Mesenchymal stem cell (in vitro differentiated cells and primary cell): ENCODE measurements around the gene RPAP2.

ENCODE experiments used
- DNase-seq: peaks from one replicate; pipeline ENCODE4 v3.0.0-alpha.2; 2013
- H2AFZ ChIP-seq: one replicate; pipeline ENCODE4 v1.6.1; 2013; ENCODE audit warnings: low read depth, mild to moderate bottlenecking, control low read depth, inconsistent platforms, low read length, moderate library complexity
- H2AK5ac ChIP-seq: 2 replicates; pipeline ENCODE4 v1.6.1; 2013; ENCODE audit warnings: low read length, moderate library complexity, mild to moderate bottlenecking, inconsistent platforms; ENCODE audit not compliant: severe bottlenecking
- H2BK120ac ChIP-seq: one replicate; pipeline ENCODE4 v1.6.1; 2013; ENCODE audit warnings: low read depth, mild to moderate bottlenecking, inconsistent platforms, low read length, moderate library complexity
- H2BK12ac ChIP-seq, 2 experiments: one replicate each; pipeline ENCODE4 v1.6.1; 2013; ENCODE audit warnings: inconsistent platforms in 2 of 2, low read length in 2 of 2, mild to moderate bottlenecking in 2 of 2, moderate library complexity in 2 of 2, control low read depth in 1 of 2
- H2BK15ac ChIP-seq: one replicate; pipeline ENCODE4 v1.6.1; 2013; ENCODE audit warnings: mild to moderate bottlenecking, low read depth, inconsistent platforms; ENCODE audit not compliant: poor library complexity, severe bottlenecking
- H2BK5ac ChIP-seq: 2 replicates; pipeline ENCODE4 v1.6.1; 2013; ENCODE audit warnings: low read depth, mild to moderate bottlenecking, low read length, control low read depth, inconsistent platforms; ENCODE audit not compliant: poor library complexity, severe bottlenecking
- H3K14ac ChIP-seq, 2 experiments: one replicate each; pipeline ENCODE4 v1.6.1; 2013; ENCODE audit warnings: inconsistent platforms in 2 of 2, low read length in 2 of 2, control low read depth in 1 of 2, mild to moderate bottlenecking in 1 of 2, moderate library complexity in 1 of 2
- H3K18ac ChIP-seq, 2 experiments: one replicate each; pipeline ENCODE4 v1.6.1; 2013; ENCODE audit warnings: inconsistent platforms in 2 of 2, low read length in 2 of 2, control low read depth in 1 of 2, low read depth in 1 of 2, mild to moderate bottlenecking in 1 of 2
- H3K23ac ChIP-seq, 2 experiments: one replicate each; pipeline ENCODE4 v1.6.1; 2013; ENCODE audit warnings: inconsistent platforms in 2 of 2, low read length in 2 of 2, mild to moderate bottlenecking in 2 of 2, moderate library complexity in 2 of 2, control low read depth in 1 of 2
- H3K27ac ChIP-seq: 2 replicates; pipeline ENCODE4 v1.5.1; 2013; ENCODE audit warnings: mild to moderate bottlenecking, moderate library complexity, low read length, control low read depth, inconsistent platforms; ENCODE audit not compliant: poor library complexity, severe bottlenecking
- H3K27me3 ChIP-seq, 2 experiments: 2 replicates each; pipeline versions ENCODE4 v1.6.1 to v1.7.0; 2013; ENCODE audit warnings: low read length in 2 of 2, mild to moderate bottlenecking in 2 of 2, moderate library complexity in 2 of 2, control low read depth in 1 of 2, inconsistent platforms in 1 of 2; ENCODE audit not compliant: control insufficient read depth in 1 of 2, insufficient read depth in 1 of 2
- H3K36me3 ChIP-seq, 2 experiments: 2 replicates each; pipeline versions ENCODE4 v1.6.1 to v1.7.0; 2013; ENCODE audit warnings: low read length in 2 of 2, control low read depth in 1 of 2, inconsistent platforms in 1 of 2, low read depth in 1 of 2, mild to moderate bottlenecking in 1 of 2; ENCODE audit not compliant: insufficient read depth in 2 of 2, control insufficient read depth in 1 of 2
- H3K4ac ChIP-seq, 2 experiments: one replicate each; pipeline ENCODE4 v1.6.1; 2013; ENCODE audit warnings: inconsistent platforms in 2 of 2, low read length in 2 of 2, mild to moderate bottlenecking in 2 of 2, moderate library complexity in 2 of 2, control low read depth in 1 of 2, low read depth in 1 of 2
- H3K4me1 ChIP-seq: 2 replicates; pipeline ENCODE4 v1.6.1; 2013; ENCODE audit warnings: low read depth, low read length, control low read depth; ENCODE audit not compliant: control insufficient read depth, insufficient read depth
- H3K4me2 ChIP-seq: 2 replicates; pipeline ENCODE4 v1.6.1; 2013; ENCODE audit warnings: low read length, mild to moderate bottlenecking, inconsistent platforms; ENCODE audit not compliant: poor library complexity, severe bottlenecking
- H3K4me3 ChIP-seq, 2 experiments: 2 replicates each; pipeline versions ENCODE4 v1.5.1 to v1.7.0; 2013; ENCODE audit warnings: low read length in 2 of 2, mild to moderate bottlenecking in 2 of 2, control low read depth in 1 of 2, low read depth in 1 of 2; ENCODE audit not compliant: insufficient read depth in 1 of 2
- H3K79me1 ChIP-seq: replicated peaks from 2 replicates; pipeline ENCODE4 v1.6.1; 2013; ENCODE audit warnings: mild to moderate bottlenecking, control low read depth, low read length, inconsistent platforms; ENCODE audit not compliant: poor library complexity, severe bottlenecking
- H3K9ac ChIP-seq: 2 replicates; pipeline ENCODE4 v1.7.0; 2013; ENCODE audit warnings: mild to moderate bottlenecking, low read length, moderate library complexity
- H3K9me3 ChIP-seq: 2 replicates; pipeline ENCODE4 v1.7.0; 2013; ENCODE audit warnings: mild to moderate bottlenecking, low read length; ENCODE audit not compliant: control insufficient read depth
- H4K8ac ChIP-seq: one replicate; pipeline ENCODE4 v1.6.1; 2013; ENCODE audit warnings: inconsistent platforms, mild to moderate bottlenecking, low read length, moderate library complexity
- H4K91ac ChIP-seq: one replicate; pipeline ENCODE4 v1.6.1; 2013; ENCODE audit warnings: mild to moderate bottlenecking, low read length, inconsistent platforms
- WGBS: methylation state at CpG from one replicate; pipeline ENCODE4 v1.1.7; 2013; ENCODE audit warnings: mixed read lengths; 5-methylcytosine and 5-hydroxymethylcytosine counted together

Gene RPAP2

GRCh38 chr1:92441697-92442342 lies 143.0 kb downstream of the RPAP2 start:
- peaks cover 0 to 4% of the 10 kb centered on the region in 2 experiments for H3K27me3 ChIP-seq
- no peak overlapping the region for H3K27ac ChIP-seq
- H2BK5ac ChIP-seq = no peak overlapping the region
- no peak overlapping the region for H3K14ac ChIP-seq
- H3K36me3 ChIP-seq = no peaks in the 10 kb centered on the region
- H2BK15ac ChIP-seq = no peak overlapping the region
- peak overlapping the region in 1 of 2 experiments; percentile 29 for H3K4me3 ChIP-seq
- H3K4me1 ChIP-seq = no peaks in the 10 kb centered on the region
- no peak overlapping the region for H2BK12ac ChIP-seq
- no peak overlapping the region for H3K9ac ChIP-seq
- no peak overlapping the region for H2AFZ ChIP-seq
- no peak for DNase-seq
- H3K23ac ChIP-seq = no peak overlapping the region
- no peak overlapping the region for H3K4ac ChIP-seq
- WGBS = 70% methylated on average over 32 of the region's 32 CpGs
- no peak overlapping the region for H3K18ac ChIP-seq
- H4K91ac ChIP-seq = no peak overlapping the region
- H3K9me3 ChIP-seq = no peaks in the 10 kb centered on the region
- H2AK5ac ChIP-seq = no peak overlapping the region
- H4K8ac ChIP-seq = no peak overlapping the region
- no peaks in the 10 kb centered on the region for H3K79me1 ChIP-seq
- H2BK120ac ChIP-seq = no peak overlapping the region
- H3K4me2 ChIP-seq = no peak overlapping the region

- no peak overlapping the region for H3K23ac ChIP-seq
- no peak overlapping the region for H4K91ac ChIP-seq
- no peak overlapping the region for H2BK12ac ChIP-seq
- H2BK120ac ChIP-seq = no peak overlapping the region
- H3K36me3 ChIP-seq = no peaks in the 10 kb centered on the region
- H2AK5ac ChIP-seq = no peak overlapping the region
- H3K4me2 ChIP-seq = no peak overlapping the region
- H3K4ac ChIP-seq = no peak overlapping the region
- no peak overlapping the region for H3K18ac ChIP-seq
- no peaks in the 10 kb centered on the region for H3K4me1 ChIP-seq
- no peak overlapping the region for H4K8ac ChIP-seq
- peaks cover 0 to 4% of the 10 kb centered on the region in 2 experiments for H3K27me3 ChIP-seq
- no peak overlapping the region for H3K14ac ChIP-seq
- no peak overlapping the region for H2BK15ac ChIP-seq
- no peak overlapping the region for H3K4me3 ChIP-seq
- H3K27ac ChIP-seq = no peak overlapping the region
- no peak overlapping the region for H2AFZ ChIP-seq
- 98% methylated on average over 5 of the region's 5 CpGs for WGBS
- no peak overlapping the region for H3K9ac ChIP-seq
- DNase-seq = no peak
- no peak overlapping the region for H2BK5ac ChIP-seq
- H3K79me1 ChIP-seq = no peaks in the 10 kb centered on the region
- H3K9me3 ChIP-seq = no peaks in the 10 kb centered on the region
Observed at GRCh38 chr1:92442351-92442750, 143.5 kb downstream of the RPAP2 start.

GRCh38 chr1:92443893-92444292 lies 145.0 kb downstream of the RPAP2 start:
- peak overlapping the region in 1 of 2 experiments; percentile 32 for H3K14ac ChIP-seq
- no peak overlapping the region for H3K23ac ChIP-seq
- H2AFZ ChIP-seq = peak overlapping the region; percentile 42
- no peak overlapping the region for H2AK5ac ChIP-seq
- H3K27me3 ChIP-seq = peaks cover 0 to 4% of the 10 kb centered on the region in 2 experiments
- H3K4me3 ChIP-seq = no peak overlapping the region
- H3K4me2 ChIP-seq = no peak overlapping the region
- H3K36me3 ChIP-seq = no peaks in the 10 kb centered on the region
- WGBS = 90% methylated on average over 3 of the region's 3 CpGs
- no peak overlapping the region for H3K9ac ChIP-seq
- H2BK5ac ChIP-seq = no peak overlapping the region
- no peaks in the 10 kb centered on the region for H3K79me1 ChIP-seq
- H3K9me3 ChIP-seq = no peaks in the 10 kb centered on the region
- no peak overlapping the region for H4K8ac ChIP-seq
- no peaks in the 10 kb centered on the region for H3K4me1 ChIP-seq
- DNase-seq = no peak
- H2BK15ac ChIP-seq = no peak overlapping the region
- peak overlapping the region in 1 of 2 experiments; percentile 70 for H3K18ac ChIP-seq
- no peak overlapping the region for H2BK120ac ChIP-seq
- no peak overlapping the region for H3K27ac ChIP-seq
- peak overlapping the region in 1 of 2 experiments; percentile 61 for H3K4ac ChIP-seq
- H4K91ac ChIP-seq = no peak overlapping the region
- H2BK12ac ChIP-seq = peak overlapping the region in 1 of 2 experiments; percentile 78

GRCh38 chr1:92444351-92444750 lies 145.5 kb downstream of the RPAP2 start:
- H3K18ac ChIP-seq = peak overlapping the region in 1 of 2 experiments; percentile 70
- H2AK5ac ChIP-seq = no peak overlapping the region
- H3K27ac ChIP-seq = no peak overlapping the region
- no peaks in the 10 kb centered on the region for H3K9me3 ChIP-seq
- no peak overlapping the region for H3K9ac ChIP-seq
- 28% methylated on average over 1 of the region's 1 CpG for WGBS
- H3K79me1 ChIP-seq = no peaks in the 10 kb centered on the region
- DNase-seq = peak; percentile 52
- no peak overlapping the region for H3K23ac ChIP-seq
- H3K4me1 ChIP-seq = no peaks in the 10 kb centered on the region
- no peak overlapping the region for H2BK15ac ChIP-seq
- no peak overlapping the region for H3K4me3 ChIP-seq
- peaks cover 0 to 4% of the 10 kb centered on the region in 2 experiments for H3K27me3 ChIP-seq
- no peak overlapping the region for H3K4ac ChIP-seq
- H4K8ac ChIP-seq = no peak overlapping the region
- H3K36me3 ChIP-seq = no peaks in the 10 kb centered on the region
- peak overlapping the region; percentile 42 for H2AFZ ChIP-seq
- no peak overlapping the region for H2BK120ac ChIP-seq
- H3K14ac ChIP-seq = peak overlapping the region in 1 of 2 experiments; percentile 32
- no peak overlapping the region for H4K91ac ChIP-seq
- no peak overlapping the region for H3K4me2 ChIP-seq
- peak overlapping the region in 1 of 2 experiments; percentile 78 for H2BK12ac ChIP-seq
- no peak overlapping the region for H2BK5ac ChIP-seq
